MM.1S (cell line): Measurements from ENCODE around the gene C16orf78.

ENCODE experiments used
- DNase-seq: peaks from one replicate; pipeline ENCODE4 v3.0.0-alpha.2; 2015
- H2AFZ ChIP-seq: fragments of 300-600 bp; sonication (generic); 2 replicates; pipeline ENCODE4 v1.6.0; 2016; ENCODE audit warnings: antibody characterized with exemption, low read length
- H3F3A ChIP-seq: fragments of 300-600 bp; sonication (generic); 2 replicates; pipeline ENCODE4 v1.6.1; 2016; ENCODE audit warnings: mild to moderate bottlenecking, antibody characterized with exemption, low read length, moderate library complexity, mixed read lengths; ENCODE audit not compliant: insufficient read depth
- H3K27ac ChIP-seq: fragments of 300-600 bp; sonication (generic); 2 replicates; pipeline ENCODE4 v1.5.1; 2016; ENCODE audit warnings: mild to moderate bottlenecking, low read length
- H3K27me3 ChIP-seq: fragments of 300-600 bp; sonication (generic); replicated peaks from 2 replicates; pipeline ENCODE4 v1.6.0; 2016; ENCODE audit warnings: low read length; ENCODE audit not compliant: insufficient read depth
- H3K36me3 ChIP-seq: fragments of 300-600 bp; sonication (generic); replicated peaks from 2 replicates; pipeline ENCODE4 v1.6.1; 2016; ENCODE audit warnings: mild to moderate bottlenecking, low read length, mixed read lengths; ENCODE audit not compliant: insufficient read depth
- H3K4me1 ChIP-seq: fragments of 300-600 bp; sonication (generic); 2 replicates; pipeline ENCODE4 v1.6.1; 2016; ENCODE audit warnings: low read length, mixed read lengths
- H3K4me2 ChIP-seq: fragments of 300-600 bp; sonication (generic); 2 replicates; pipeline ENCODE4 v1.6.0; 2016; ENCODE audit warnings: low read depth, low read length
- H3K4me3 ChIP-seq: fragments of 300-600 bp; sonication (generic); 2 replicates; pipeline ENCODE4 v1.5.1; 2016; ENCODE audit warnings: low read length, mixed read lengths
- H3K79me2 ChIP-seq: fragments of 300-600 bp; sonication (generic); 2 replicates; pipeline ENCODE4 v1.6.1; 2016; ENCODE audit warnings: mixed run types, low read length, mixed read lengths
- H3K9ac ChIP-seq: fragments of 300-600 bp; sonication (generic); 2 replicates; pipeline ENCODE4 v1.6.1; 2016; ENCODE audit warnings: low read length, mixed read lengths
- H3K9me2 ChIP-seq: fragments of 300-600 bp; sonication (generic); replicated peaks from 2 replicates; pipeline ENCODE4 v1.6.1; 2016; ENCODE audit warnings: mild to moderate bottlenecking, low read length, mixed read lengths; ENCODE audit not compliant: insufficient read depth
- H3K9me3 ChIP-seq: fragments of 300-600 bp; sonication (generic); replicated peaks from 2 replicates; pipeline ENCODE4 v1.6.1; 2016; ENCODE audit warnings: mild to moderate bottlenecking, low read length, mixed read lengths; ENCODE audit not compliant: insufficient read depth
- H4K20me1 ChIP-seq: fragments of 300-600 bp; sonication (generic); 2 replicates; pipeline ENCODE4 v1.6.1; 2016; ENCODE audit warnings: mild to moderate bottlenecking, low read length, moderate library complexity, mixed read lengths; ENCODE audit not compliant: insufficient read depth
- EZH2 ChIP-seq: fragments of 300-600 bp; sonication (generic); optimal IDR thresholded peaks from 2 replicates; pipeline ENCODE3; 2017; ENCODE audit warnings: low read depth, mild to moderate bottlenecking, antibody characterized with exemption, low read length, mixed read lengths
- EZH2phosphoT487 ChIP-seq: fragments of 300-600 bp; sonication (generic); IDR thresholded peaks from 2 replicates; pipeline ENCODE4 v1.6.1; 2018; ENCODE audit warnings: antibody characterized with exemption, low read length
- TF ChIP-seq, protein P1 (sequence below): fragments of 300-600 bp; sonication (generic); IDR thresholded peaks from 2 replicates; pipeline ENCODE4 v1.5.1; 2016; ENCODE audit warnings: antibody characterized with exemption, low read length, mixed read lengths

Gene C16orf78

DNA sequence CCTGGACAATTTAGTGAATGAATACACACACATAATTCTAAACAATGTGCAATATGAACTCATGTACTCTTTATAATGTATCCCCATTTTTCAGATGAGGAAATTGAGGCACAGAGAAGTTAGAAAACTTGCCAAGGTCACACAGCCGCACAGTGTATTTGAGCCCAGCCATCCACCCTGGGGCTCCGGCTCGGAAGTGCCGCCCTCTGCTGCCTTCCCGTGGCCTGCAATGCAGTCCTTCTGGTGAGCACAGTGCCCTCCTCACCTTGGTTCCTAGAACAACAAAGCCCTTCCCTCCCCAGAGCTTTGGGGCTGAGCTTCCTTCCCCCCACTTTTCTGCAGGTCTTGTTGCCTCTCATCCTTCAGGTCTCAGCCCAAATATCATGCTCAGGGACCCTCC lies 63.7 kb downstream of the C16orf78 start:
- Histone ChIP-seq H3K4me2 (no peak overlapping the region), H3F3A (0 out of 2 replicates have a peak, but pooled peaks cover 3% of the 10 kb centered on the region), H3K9me2 (no peaks in the 10 kb centered on the region), H4K20me1 (no peaks in the 10 kb centered on the region), H3K9ac (no peak overlapping the region), H3K4me3 (no peak overlapping the region), H3K9me3 (no peaks in the 10 kb centered on the region), H2AFZ (no peak overlapping the region), H3K4me1 (peaks cover 18% of the 10 kb centered on the region), H3K36me3 (no peaks in the 10 kb centered on the region), H3K79me2 (no peaks in the 10 kb centered on the region), H3K27me3 (no peaks in the 10 kb centered on the region), H3K27ac (no peak overlapping the region)
- TF ChIP-seq EZH2phosphoT487 (no peak), EZH2 (no peak)
- TF ChIP-seq, protein P1, sequence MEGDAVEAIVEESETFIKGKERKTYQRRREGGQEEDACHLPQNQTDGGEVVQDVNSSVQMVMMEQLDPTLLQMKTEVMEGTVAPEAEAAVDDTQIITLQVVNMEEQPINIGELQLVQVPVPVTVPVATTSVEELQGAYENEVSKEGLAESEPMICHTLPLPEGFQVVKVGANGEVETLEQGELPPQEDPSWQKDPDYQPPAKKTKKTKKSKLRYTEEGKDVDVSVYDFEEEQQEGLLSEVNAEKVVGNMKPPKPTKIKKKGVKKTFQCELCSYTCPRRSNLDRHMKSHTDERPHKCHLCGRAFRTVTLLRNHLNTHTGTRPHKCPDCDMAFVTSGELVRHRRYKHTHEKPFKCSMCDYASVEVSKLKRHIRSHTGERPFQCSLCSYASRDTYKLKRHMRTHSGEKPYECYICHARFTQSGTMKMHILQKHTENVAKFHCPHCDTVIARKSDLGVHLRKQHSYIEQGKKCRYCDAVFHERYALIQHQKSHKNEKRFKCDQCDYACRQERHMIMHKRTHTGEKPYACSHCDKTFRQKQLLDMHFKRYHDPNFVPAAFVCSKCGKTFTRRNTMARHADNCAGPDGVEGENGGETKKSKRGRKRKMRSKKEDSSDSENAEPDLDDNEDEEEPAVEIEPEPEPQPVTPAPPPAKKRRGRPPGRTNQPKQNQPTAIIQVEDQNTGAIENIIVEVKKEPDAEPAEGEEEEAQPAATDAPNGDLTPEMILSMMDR = no peak
- DNase-seq = no peak

DNA sequence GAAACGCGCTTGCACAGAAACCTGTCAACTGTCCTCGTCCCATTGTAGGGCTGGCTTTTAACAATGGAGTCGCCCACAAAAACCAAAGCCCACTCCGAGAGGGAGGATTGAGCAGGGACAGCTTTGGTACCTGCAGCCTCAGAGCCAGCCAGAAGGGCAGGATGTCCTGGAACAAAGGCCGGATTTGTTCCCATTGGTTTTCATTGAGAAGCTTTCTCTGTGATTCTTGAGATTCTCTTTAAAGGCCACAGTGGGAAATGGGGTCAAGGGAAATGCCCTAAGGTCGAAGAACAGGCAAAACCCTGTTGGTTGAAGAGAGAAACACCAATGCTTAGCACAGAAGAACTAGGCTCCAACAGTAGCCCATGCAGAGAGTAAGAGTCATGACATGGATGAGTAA lies 65.4 kb downstream of the C16orf78 start:
- H3K9me3 ChIP-seq = no peaks in the 10 kb centered on the region
- H3K79me2 ChIP-seq = no peaks in the 10 kb centered on the region
- no peak overlapping the region for H2AFZ ChIP-seq
- H4K20me1 ChIP-seq = no peaks in the 10 kb centered on the region
- H3K4me3 ChIP-seq = no peak overlapping the region
- H3K27ac ChIP-seq = no peak overlapping the region
- 0 out of 2 replicates have a peak, but pooled peaks cover 3% of the 10 kb centered on the region for H3F3A ChIP-seq
- DNase-seq = no peak
- H3K4me1 ChIP-seq = peaks cover 22% of the 10 kb centered on the region
- H3K27me3 ChIP-seq = no peaks in the 10 kb centered on the region
- no peak overlapping the region for H3K9ac ChIP-seq
- H3K36me3 ChIP-seq = no peaks in the 10 kb centered on the region
- TF ChIP-seq, protein P1 = no peak
- no peak for TF ChIP-seq EZH2phosphoT487
- no peak for TF ChIP-seq EZH2
- no peaks in the 10 kb centered on the region for H3K9me2 ChIP-seq
- no peak overlapping the region for H3K4me2 ChIP-seq

DNA sequence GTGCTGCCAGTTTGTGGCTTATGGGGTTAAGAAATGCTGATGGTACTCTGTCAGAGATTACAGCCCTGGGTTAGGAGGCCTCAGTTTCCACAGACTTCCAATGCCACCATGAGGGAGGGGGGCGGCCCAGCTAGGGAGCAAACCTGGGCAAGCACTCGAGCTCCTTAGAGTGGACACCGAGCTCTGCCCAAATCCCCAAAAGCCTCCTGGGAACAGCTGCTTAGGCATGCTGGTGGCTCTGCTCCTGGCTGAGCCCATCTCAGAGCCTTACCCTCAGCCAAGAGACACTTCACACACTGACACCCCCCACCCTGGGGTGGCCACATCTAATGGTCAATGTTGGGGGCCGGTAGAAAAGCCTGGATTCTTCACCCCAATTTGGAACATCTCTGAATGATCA lies 66.1 kb downstream of the C16orf78 start:
- H3K9me3 ChIP-seq = no peaks in the 10 kb centered on the region
- H3K36me3 ChIP-seq = no peaks in the 10 kb centered on the region
- no peaks in the 10 kb centered on the region for H3K79me2 ChIP-seq
- H3K27ac ChIP-seq = no peak overlapping the region
- H3K9ac ChIP-seq = no peak overlapping the region
- H2AFZ ChIP-seq = no peak overlapping the region
- peaks cover 22% of the 10 kb centered on the region for H3K4me1 ChIP-seq
- no peak overlapping the region for H3K4me2 ChIP-seq
- no peak for DNase-seq
- no peak overlapping the region for H3K4me3 ChIP-seq
- 0 out of 2 replicates have a peak, but pooled peaks cover 3% of the 10 kb centered on the region for H3F3A ChIP-seq
- H3K27me3 ChIP-seq = no peaks in the 10 kb centered on the region
- H4K20me1 ChIP-seq = no peaks in the 10 kb centered on the region
- no peaks in the 10 kb centered on the region for H3K9me2 ChIP-seq
- TF ChIP-seq EZH2 (no peak), EZH2phosphoT487 (no peak)
- TF ChIP-seq, protein P1 = no peak
